Measurements from ENCODE around the gene RSAD2. TPM values are rescaled to one million over a fixed set of nuclear protein-coding genes. Genes with fewer than 3 reads are reported as not detected.

RSAD2 gene
- total RNA-seq, 1 donor from 2014 or later: 0.22 TPM

DNA sequence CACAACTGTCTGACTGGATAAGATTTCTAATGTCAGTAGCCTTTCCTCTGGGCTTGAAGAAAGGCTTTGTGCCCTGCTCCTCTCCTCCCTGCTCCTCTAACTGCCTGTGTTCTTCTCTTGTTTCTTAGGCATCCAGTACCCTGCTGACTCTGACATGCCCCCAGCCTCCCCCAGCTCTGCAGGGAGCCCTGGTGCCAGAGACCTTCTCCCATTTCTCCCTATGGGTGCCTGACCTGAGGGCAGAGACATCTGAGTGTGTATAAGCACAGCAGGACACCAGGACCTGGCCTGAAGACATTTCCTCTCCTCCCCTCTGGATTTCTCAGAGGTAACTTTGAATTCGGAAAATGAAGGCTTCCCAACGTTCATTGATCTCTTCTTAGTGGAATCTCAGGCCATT, 63.2 kb downstream of the RSAD2 start:
- peaks cover 11% of the 10 kb centered on the region for H3K36me3 Mint-ChIP-seq (ENCODE audit: low read depth)
- no peak for DNase-seq (ENCODE audit: low spot score)

DNA sequence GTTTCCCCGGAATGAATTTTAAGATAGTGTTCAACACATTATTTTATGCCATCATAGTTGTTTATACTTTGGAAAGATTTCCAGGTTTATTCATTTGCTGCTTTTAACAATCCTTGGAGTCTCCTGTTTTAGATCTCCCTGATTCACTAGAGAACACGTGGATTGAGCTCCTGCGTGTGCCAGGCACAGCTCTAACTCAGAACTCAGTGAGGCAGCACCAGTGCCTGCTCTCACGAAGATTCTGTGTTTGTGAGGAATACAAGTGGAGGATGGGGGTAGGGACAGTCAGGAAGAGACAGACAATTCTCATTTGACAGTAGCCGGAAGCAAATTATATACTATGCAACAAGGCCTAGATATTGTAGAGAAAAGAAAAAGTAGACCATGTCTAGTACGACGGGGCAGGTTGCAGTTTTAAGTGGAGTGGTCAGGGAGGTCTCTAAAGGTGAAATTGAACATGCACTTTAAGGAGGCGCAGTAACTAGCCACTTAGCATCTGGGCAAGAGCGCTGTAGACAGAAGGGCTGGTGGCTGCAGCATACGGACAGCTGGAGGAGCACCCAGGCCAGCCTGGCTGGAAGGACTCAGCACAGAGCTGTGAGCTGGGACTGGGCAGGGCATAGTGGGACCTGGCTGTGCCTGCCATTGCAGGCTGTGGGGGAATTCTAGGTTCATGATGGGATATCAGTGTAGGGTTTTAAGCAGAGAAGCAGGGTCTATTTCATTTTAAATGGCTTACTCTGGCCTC, 63.9 kb downstream of the RSAD2 start:
- H3K27ac Mint-ChIP-seq (ENCODE audit: unreplicated experiment): no peak overlapping the region

More for the DNA sequence above, 63.2 kb downstream of the RSAD2 start:
- H3K9me3 Mint-ChIP-seq (ENCODE audit: low read depth): no peaks in the 10 kb centered on the region
- H3K27ac Mint-ChIP-seq (ENCODE audit: unreplicated experiment): peak overlapping the region; percentile 58
- H3K27me3 Mint-ChIP-seq (ENCODE audit: low read depth): no peaks in the 10 kb centered on the region
- no peak overlapping the region for H3K4me3 Mint-ChIP-seq (ENCODE audit: unreplicated experiment)
- peaks cover 31% of the 10 kb centered on the region for H3K4me1 Mint-ChIP-seq (ENCODE audit: low read depth)
- TF ChIP-seq, protein P1, sequence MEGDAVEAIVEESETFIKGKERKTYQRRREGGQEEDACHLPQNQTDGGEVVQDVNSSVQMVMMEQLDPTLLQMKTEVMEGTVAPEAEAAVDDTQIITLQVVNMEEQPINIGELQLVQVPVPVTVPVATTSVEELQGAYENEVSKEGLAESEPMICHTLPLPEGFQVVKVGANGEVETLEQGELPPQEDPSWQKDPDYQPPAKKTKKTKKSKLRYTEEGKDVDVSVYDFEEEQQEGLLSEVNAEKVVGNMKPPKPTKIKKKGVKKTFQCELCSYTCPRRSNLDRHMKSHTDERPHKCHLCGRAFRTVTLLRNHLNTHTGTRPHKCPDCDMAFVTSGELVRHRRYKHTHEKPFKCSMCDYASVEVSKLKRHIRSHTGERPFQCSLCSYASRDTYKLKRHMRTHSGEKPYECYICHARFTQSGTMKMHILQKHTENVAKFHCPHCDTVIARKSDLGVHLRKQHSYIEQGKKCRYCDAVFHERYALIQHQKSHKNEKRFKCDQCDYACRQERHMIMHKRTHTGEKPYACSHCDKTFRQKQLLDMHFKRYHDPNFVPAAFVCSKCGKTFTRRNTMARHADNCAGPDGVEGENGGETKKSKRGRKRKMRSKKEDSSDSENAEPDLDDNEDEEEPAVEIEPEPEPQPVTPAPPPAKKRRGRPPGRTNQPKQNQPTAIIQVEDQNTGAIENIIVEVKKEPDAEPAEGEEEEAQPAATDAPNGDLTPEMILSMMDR (IDR thresholded peaks at IDR 0.05): no peak

DNA sequence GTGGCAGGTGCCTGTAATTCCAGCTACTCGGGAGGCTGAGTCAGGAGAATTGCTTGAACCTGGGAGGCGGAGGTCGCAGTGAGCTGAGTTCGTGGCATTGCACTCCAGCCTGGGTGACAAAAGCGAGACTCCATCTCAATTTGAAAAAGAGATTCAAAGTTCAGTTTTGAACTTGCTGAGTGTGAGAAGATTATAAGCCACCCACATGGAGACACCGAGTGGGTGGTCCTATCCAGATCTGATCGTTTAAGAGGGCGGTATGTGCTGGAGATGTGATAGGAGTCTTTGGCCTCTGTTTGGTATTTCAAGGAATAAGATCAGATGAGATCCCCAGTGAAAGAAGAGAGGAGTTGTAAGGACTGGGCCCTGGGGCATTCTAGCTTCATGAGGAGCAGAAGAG, 65.3 kb downstream of the RSAD2 start:
- TF ChIP-seq, protein P1 (IDR thresholded peaks at IDR 0.05): no peak
- Mint-ChIP-seq H3K4me1 (ENCODE audit: low read depth) (peaks cover 48% of the 10 kb centered on the region), H3K27me3 (ENCODE audit: low read depth) (no peaks in the 10 kb centered on the region), H3K9me3 (ENCODE audit: low read depth) (no peaks in the 10 kb centered on the region), H3K36me3 (ENCODE audit: low read depth) (peaks cover 11% of the 10 kb centered on the region), H3K27ac (ENCODE audit: unreplicated experiment) (no peak overlapping the region), H3K4me3 (ENCODE audit: unreplicated experiment) (no peak overlapping the region)
- no peak for DNase-seq (ENCODE audit: low spot score)

More for the DNA sequence above, 63.9 kb downstream of the RSAD2 start:
- Mint-ChIP-seq H3K4me3 (ENCODE audit: unreplicated experiment) (no peak overlapping the region), H3K9me3 (ENCODE audit: low read depth) (no peaks in the 10 kb centered on the region), H3K36me3 (ENCODE audit: low read depth) (peaks cover 11% of the 10 kb centered on the region), H3K27me3 (ENCODE audit: low read depth) (no peaks in the 10 kb centered on the region), H3K4me1 (ENCODE audit: low read depth) (peaks cover 36% of the 10 kb centered on the region)
- no peak for DNase-seq (ENCODE audit: low spot score)
- TF ChIP-seq, protein P1 (IDR thresholded peaks at IDR 0.05): no peak

DNA sequence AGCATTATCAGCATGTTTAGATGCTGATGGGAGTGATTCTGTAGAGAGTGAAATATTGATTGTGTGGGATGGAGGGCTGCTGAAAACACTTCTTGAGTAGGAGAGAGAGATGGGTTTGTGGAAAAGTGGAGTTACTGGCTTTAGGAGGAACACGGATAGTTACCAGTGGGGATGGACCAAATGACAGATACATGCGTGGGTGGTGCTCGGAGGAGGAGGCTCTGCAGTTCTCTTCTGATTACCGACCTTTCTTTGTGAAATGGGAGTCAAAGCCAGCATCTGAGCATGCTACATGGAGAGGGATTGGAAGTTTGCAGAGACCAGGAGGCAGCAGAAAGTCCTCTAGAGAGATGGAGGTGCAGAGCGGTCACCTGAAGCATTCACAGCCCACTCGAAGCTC, 65.9 kb downstream of the RSAD2 start:
- peaks cover 11% of the 10 kb centered on the region for H3K36me3 Mint-ChIP-seq (ENCODE audit: low read depth)
- no peaks in the 10 kb centered on the region for H3K27me3 Mint-ChIP-seq (ENCODE audit: low read depth)
- H3K27ac Mint-ChIP-seq (ENCODE audit: unreplicated experiment): no peak overlapping the region
- H3K4me3 Mint-ChIP-seq (ENCODE audit: unreplicated experiment): no peak overlapping the region
- no peak for DNase-seq (ENCODE audit: low spot score)
- peaks cover 53% of the 10 kb centered on the region for H3K4me1 Mint-ChIP-seq (ENCODE audit: low read depth)
- H3K9me3 Mint-ChIP-seq (ENCODE audit: low read depth): no peaks in the 10 kb centered on the region
- TF ChIP-seq, protein P1 (IDR thresholded peaks at IDR 0.05): no peak

DNA sequence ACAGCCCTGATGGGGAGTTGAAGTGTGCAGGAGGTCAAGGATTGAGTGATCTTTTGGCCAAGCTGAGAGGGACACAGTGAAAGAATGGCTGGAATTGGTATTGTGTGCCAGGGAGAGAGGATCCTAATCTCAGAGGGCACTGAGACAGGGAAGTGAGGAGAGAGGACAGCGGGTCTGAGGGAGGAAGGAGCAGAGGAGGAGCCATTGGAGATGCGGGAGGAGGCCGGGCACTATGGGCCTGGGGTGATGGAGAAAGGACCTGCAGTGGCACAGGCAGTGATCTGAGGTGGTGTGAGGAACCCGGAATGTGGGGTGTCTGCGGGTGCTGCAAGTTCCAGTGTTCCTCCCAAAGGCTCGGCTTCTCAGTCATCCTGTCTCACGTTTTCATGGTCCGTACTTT, 66.4 kb downstream of the RSAD2 start:
- Mint-ChIP-seq H3K36me3 (ENCODE audit: low read depth) (peaks cover 11% of the 10 kb centered on the region), H3K4me1 (ENCODE audit: low read depth) (peaks cover 51% of the 10 kb centered on the region), H3K4me3 (ENCODE audit: unreplicated experiment) (no peak overlapping the region)

More for the DNA sequence above, 66.4 kb downstream of the RSAD2 start:
- Mint-ChIP-seq H3K27ac (ENCODE audit: unreplicated experiment) (no peak overlapping the region), H3K27me3 (ENCODE audit: low read depth) (no peaks in the 10 kb centered on the region), H3K9me3 (ENCODE audit: low read depth) (no peaks in the 10 kb centered on the region)
- TF ChIP-seq, protein P1 (IDR thresholded peaks at IDR 0.05): no peak
- DNase-seq (ENCODE audit: low spot score): no peak
